ENCODE data around the gene SLC66A2.
"Not testable (repeated sequence)": the region's sequence is repeated elsewhere in the genome, so short reads cannot be mapped to it uniquely, and the experiment has no call there.

The SLC66A2 gene

GRCh38 chr18:79970419-79971133 lies 19.1 kb upstream of the SLC66A2 start:
- DNase-seq = no peak

- DNase-seq = peak; percentile 31
Observed at GRCh38 chr18:79965119-79965902, 13.9 kb upstream of the SLC66A2 start.

- peak; percentile 29 for DNase-seq
Observed at GRCh38 chr18:79964330-79965118, 13.1 kb upstream of the SLC66A2 start, which contains the start of gene HSBP1L1. Gene HSBP1L1 (plus strand): TSS chr18:79964643. CDS start chr18:79964736, 93 bp downstream.

- no peak for DNase-seq
Observed at GRCh38 chr18:79963658-79964329, 12.3 kb upstream of the SLC66A2 start.

GRCh38 chr18:79962835-79963657 lies 11.6 kb upstream of the SLC66A2 start:
- DNase-seq = no peak

GRCh38 chr18:79962311-79962710 lies 10.9 kb upstream of the SLC66A2 start:
- no peak for DNase-seq

GRCh38 chr18:79961527-79962291 lies 10.3 kb upstream of the SLC66A2 start:
- no peak for DNase-seq

GRCh38 chr18:79960921-79961526 lies 9.6 kb upstream of the SLC66A2 start:
- DNase-seq = no peak

GRCh38 chr18:79960161-79960801 lies 8.8 kb upstream of the SLC66A2 start:
- DNase-seq = not testable (repeated sequence)

GRCh38 chr18:79958981-79959380 lies 7.5 kb upstream of the SLC66A2 start:
- DNase-seq = no peak

GRCh38 chr18:79956276-79956675 lies 4.8 kb upstream of the SLC66A2 start:
- no peak for DNase-seq

- DNase-seq = no peak
Observed at GRCh38 chr18:79955302-79956075, 4.0 kb upstream of the SLC66A2 start.

GRCh38 chr18:79954791-79955190 lies 3.3 kb upstream of the SLC66A2 start:
- peak; percentile 21 for DNase-seq

GRCh38 chr18:79953971-79954651 lies 2.7 kb upstream of the SLC66A2 start:
- DNase-seq = no peak

GRCh38 chr18:79952996-79953559 lies 1.6 kb upstream of the SLC66A2 start:
- DNase-seq = no peak

- no peak for DNase-seq
Observed at GRCh38 chr18:79952456-79952995, 1.1 kb upstream of the SLC66A2 start.

GRCh38 chr18:79950515-79951341 lies 725 bp downstream of the SLC66A2 start:
- no peak for DNase-seq
